Coronary artery (tissue), 2 donors: ENCODE data around the gene DYRK1A.

Experiments
- DNase-seq: peaks from one replicate; pipeline ENCODE4 v3.0.0-alpha.2; 2017; ENCODE audit warnings: low spot score
- H3K27ac ChIP-seq, 2 donors: fragments of 200-600 bp; sonication (generic); one replicate each; pipeline ENCODE4 v1.5.1; 2016 to 2019
- H3K4me3 ChIP-seq: fragments of 200-600 bp; sonication (generic); 2 replicates; pipeline ENCODE4 v1.5.1; 2016; ENCODE audit warnings: mild to moderate bottlenecking, moderate library complexity
- CTCF ChIP-seq: fragments of 200-600 bp; sonication (generic); IDR thresholded peaks from one replicate; pipeline ENCODE4 v1.5.1; 2019; ENCODE audit warnings: antibody characterized with exemption

DYRK1A gene

GRCh38 chr21:37447288-37447936, 80.8 kb downstream of the DYRK1A start:
- no peak for TF ChIP-seq CTCF
- H3K4me3 ChIP-seq = no peak overlapping the region
- no peak for DNase-seq
- no peak overlapping the region for H3K27ac ChIP-seq

GRCh38 chr21:37449302-37449937, 82.8 kb downstream of the DYRK1A start:
- no peak for DNase-seq
- Histone ChIP-seq H3K27ac (no peak overlapping the region), H3K4me3 (no peak overlapping the region)
- no peak for TF ChIP-seq CTCF

GRCh38 chr21:37450445-37450941, 83.9 kb downstream of the DYRK1A start:
- TF ChIP-seq CTCF = no peak
- Histone ChIP-seq H3K27ac (no peak overlapping the region), H3K4me3 (no peak overlapping the region)
- DNase-seq = no peak

- Histone ChIP-seq H3K4me3 (no peak overlapping the region), H3K27ac (no peak overlapping the region)
- no peak for TF ChIP-seq CTCF
- DNase-seq = no peak
Measured at GRCh38 chr21:37451446-37451845, 84.9 kb downstream of the DYRK1A start.

- no peak for DNase-seq
- no peak overlapping the region for H3K4me3 ChIP-seq
- TF ChIP-seq CTCF = no peak
Measured at GRCh38 chr21:37452227-37452626, 85.7 kb downstream of the DYRK1A start.

GRCh38 chr21:37453350-37453749, 86.8 kb downstream of the DYRK1A start:
- Histone ChIP-seq H3K4me3 (no peak overlapping the region), H3K27ac (peak overlapping the region; percentile 22 to 69)
- DNase-seq = no peak
- no peak for TF ChIP-seq CTCF

More at GRCh38 chr21:37452227-37452626, 85.7 kb downstream of the DYRK1A start:
- H3K27ac ChIP-seq = peak overlapping the region; percentile 22 to 68
